ENCODE data around the gene KRTAP6-3.

KRTAP6-3 gene

GRCh38 chr21:30625449-30626165 is 33.4 kb downstream of the KRTAP6-3 start:
- no peak for DNase-seq (ENCODE audit: low spot score)

GRCh38 chr21:30628109-30628508 is 35.9 kb downstream of the KRTAP6-3 start:
- DNase-seq (ENCODE audit: low spot score) = no peak

- DNase-seq (ENCODE audit: low spot score) = no peak
These were observed 37.0 kb downstream of the KRTAP6-3 start for GRCh38 chr21:30629200-30629599.

- DNase-seq (ENCODE audit: low spot score) = no peak
These were observed 42.7 kb downstream of the KRTAP6-3 start, which contains the start of gene KRTAP20-2 for GRCh38 chr21:30634906-30635305. Gene KRTAP20-2 (plus strand): TSS chr21:30635206. CDS start chr21:30635264, 58 bp downstream.

GRCh38 chr21:30638686-30639085 is 46.4 kb downstream of the KRTAP6-3 start:
- no peak for DNase-seq (ENCODE audit: low spot score)

- no peak for DNase-seq (ENCODE audit: low spot score)
These were observed 50.3 kb downstream of the KRTAP6-3 start, which contains the start of gene KRTAP20-3 for GRCh38 chr21:30642564-30642963. Gene KRTAP20-3 (plus strand): TSS chr21:30642864.

Measured in CD4-positive, alpha-beta T cell treated with Interleukin-6 at 100 ng/mL for 8 hours (primary cell).